Subcutaneous adipose tissue (tissue), 4 donors: ENCODE data around the gene OR13C3. TPM values are rescaled to one million over a fixed set of nuclear protein-coding genes. Genes with fewer than 3 reads are reported as not detected.

Source experiments
- total RNA-seq, 4 donors: library from RNA; depleted of rRNA; stranded (reverse); fragments of >200 nt; gene quantifications; one replicate each; pipeline ENCODE4 v1.1.0, GENCODE V29; 2016
- TF ChIP-seq, protein P1 (sequence below): fragments of 450-650 bp; IDR thresholded peaks from one replicate; pipeline ENCODE4 v1.5.1; 2016; ENCODE audit warnings: low read depth, mild to moderate bottlenecking, control low read depth, antibody characterized with exemption, moderate library complexity

OR13C3 gene
- total RNA-seq, 4 donors from 2014 or later, result not detected

DNA sequence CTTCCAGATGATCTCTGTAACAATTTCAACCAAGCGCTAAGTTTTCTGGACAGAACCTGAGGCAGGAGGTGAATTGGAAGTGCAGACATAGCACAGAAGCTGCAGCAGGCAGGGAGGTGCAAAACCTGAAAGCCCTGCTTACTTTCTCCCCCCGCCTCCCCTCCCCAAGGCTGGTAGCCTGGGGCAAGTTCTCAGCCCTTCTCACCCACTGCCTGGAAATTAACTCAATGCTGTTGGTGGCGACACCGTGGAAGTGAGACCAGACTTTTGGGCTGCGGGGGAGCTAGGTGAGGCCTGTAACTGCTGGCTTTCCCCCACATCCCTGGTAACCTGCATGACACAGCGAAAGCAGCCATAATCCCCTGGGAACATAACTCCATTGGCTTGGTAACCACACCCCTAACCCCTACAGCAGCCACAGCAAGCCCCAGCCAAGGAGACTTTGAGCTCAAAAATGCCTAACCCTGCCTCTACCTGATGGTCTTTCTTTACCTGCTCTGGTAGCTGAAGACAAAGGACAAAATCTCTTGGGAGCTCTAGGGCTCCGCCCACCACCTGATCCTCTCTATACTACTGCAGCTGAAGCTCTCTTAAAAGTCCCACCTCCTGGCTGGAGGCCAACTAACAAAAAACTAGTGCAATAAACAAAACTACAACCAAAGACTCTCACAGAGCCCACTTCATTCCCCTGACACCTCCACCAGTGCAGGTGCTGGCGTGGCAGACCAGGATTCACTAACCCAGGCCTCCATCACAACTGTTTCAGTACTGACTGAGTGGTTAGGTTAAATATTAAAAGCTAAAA is 20.4 kb upstream of the OR13C3 start:
- TF ChIP-seq, protein P1, sequence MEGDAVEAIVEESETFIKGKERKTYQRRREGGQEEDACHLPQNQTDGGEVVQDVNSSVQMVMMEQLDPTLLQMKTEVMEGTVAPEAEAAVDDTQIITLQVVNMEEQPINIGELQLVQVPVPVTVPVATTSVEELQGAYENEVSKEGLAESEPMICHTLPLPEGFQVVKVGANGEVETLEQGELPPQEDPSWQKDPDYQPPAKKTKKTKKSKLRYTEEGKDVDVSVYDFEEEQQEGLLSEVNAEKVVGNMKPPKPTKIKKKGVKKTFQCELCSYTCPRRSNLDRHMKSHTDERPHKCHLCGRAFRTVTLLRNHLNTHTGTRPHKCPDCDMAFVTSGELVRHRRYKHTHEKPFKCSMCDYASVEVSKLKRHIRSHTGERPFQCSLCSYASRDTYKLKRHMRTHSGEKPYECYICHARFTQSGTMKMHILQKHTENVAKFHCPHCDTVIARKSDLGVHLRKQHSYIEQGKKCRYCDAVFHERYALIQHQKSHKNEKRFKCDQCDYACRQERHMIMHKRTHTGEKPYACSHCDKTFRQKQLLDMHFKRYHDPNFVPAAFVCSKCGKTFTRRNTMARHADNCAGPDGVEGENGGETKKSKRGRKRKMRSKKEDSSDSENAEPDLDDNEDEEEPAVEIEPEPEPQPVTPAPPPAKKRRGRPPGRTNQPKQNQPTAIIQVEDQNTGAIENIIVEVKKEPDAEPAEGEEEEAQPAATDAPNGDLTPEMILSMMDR, result no peak

DNA sequence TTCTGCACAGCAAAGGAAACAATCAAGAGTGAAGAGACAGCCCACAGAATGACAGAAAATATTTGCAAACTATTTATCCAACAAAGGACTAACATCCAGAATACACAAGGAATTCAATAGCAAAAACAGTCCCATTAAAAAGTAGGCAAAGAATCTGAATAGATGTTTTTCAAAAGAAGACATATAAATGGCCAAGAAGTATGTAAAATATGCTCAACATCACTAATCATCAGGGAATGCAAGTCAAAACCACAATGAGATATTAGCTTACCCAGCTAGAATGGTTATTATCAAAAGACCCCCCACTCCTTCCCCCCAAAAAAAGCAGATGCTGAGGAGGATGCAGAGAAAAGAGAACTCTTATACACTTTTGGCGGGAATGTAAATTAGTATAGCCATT is 18.9 kb upstream of the OR13C3 start:
- TF ChIP-seq, protein P1, result no peak

DNA sequence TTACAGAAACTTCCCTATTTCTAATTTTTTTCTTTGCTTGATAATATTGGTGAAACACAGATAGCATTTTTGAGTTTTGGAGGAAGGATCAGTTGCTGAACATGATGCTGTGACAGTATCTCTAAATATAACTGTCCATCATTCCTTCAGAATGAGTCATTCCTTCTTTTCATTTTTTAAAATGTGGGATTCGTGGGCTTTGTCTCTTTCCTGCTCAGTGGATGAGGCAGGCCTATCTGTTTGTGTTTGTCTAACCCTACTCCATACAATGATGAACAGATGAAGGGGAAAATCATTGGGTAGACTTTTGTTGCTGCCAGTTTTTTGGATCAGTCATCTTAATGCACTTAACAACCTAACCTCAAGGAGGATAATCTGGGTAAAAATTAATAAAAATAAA is 16.6 kb upstream of the OR13C3 start:
- TF ChIP-seq, protein P1, result no peak

DNA sequence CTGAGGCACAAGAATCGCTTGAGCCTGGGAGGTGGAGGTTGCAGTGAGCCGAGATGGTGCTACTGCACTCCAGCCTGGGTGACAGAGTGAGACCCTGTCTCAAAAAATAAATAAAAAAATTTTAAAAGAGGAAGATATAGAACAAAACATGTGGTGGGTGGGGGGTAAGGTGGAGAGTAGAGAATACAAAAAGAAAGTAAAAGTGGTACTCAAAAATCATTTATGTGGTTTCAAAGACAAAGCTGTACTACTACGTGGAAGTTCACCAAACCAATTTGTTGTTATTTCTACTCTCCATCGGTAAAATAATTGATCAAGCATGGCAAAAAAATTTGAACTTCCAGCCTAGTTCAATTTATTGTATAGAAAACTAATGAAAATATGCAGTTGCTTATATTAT is 8.0 kb upstream of the OR13C3 start:
- TF ChIP-seq, protein P1, result no peak

DNA sequence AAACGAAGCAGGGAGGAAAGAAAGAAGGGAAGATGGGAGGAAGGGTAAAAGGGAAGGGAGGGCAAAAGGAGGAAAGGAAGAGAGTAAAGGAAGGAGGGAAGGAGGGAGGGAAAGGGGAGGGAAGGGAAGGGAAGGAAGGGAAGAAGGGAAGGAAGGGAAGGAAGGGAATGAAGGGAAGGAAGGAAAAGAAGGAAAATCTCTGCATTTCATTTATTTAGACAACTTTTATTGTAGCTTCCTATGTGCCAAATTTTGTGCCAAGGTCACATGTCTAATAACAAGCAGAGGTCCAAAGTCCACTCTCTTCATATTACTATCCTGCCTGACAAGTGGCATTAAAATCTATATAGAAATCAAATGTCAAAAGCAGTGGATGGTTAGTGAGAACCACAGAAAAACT is 2.6 kb upstream of the OR13C3 start:
- TF ChIP-seq, protein P1, result no peak

DNA sequence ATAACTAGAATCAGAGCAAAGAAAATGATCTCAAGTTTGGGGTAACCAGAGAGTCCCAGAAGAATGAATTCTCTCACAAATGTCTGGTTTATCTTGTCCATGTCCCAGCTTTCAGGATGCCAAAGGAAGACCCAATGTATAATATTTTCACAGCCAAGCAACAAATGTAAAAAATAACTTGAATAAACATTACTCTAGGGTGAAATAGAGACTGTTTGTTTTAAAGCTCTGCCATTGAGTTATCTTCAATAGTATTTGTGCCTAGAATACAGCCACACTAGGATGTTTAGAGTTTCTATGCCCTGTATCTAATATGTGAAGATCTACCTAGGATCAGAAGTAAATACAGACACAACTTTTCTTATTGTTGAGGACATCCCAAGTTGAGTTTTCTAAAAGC is 9.5 kb downstream of the OR13C3 start, which contains the start of gene OR13C4:
TSS of gene OR13C4 (minus strand) at position 101 of the 400 bp plus-strand sequence. CDS start at position 101, 0 bp downstream.
- TF ChIP-seq, protein P1, result no peak

DNA sequence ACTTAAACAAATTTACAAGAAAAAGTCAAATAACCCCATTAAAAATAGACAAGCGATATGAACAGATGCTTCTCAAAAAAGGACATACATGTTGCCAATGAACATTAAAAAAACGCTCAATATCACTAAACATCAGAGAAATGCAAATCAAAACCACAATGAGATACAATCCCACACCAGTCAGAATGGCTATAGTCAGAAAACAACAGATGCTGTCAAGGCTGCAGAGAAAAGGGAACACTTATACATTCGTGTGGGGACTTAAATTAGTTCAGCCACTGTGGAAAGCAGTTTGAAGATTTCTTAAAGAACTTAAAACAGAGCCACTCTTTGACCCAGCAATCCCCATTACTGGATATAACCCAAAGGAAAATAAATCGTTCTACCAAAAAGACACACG is 21.8 kb downstream of the OR13C3 start:
- TF ChIP-seq, protein P1, result no peak
